Skin of body (tissue), 2 donors: ENCODE results near the gene PCYT2. TPM values are rescaled to one million over a fixed set of nuclear protein-coding genes. Genes with fewer than 3 reads are reported as not detected.

Experiments used
- DNase-seq: peaks from one replicate; lab custom pipeline; 2025; lab: John Stamatoyannopoulos, UW
- total RNA-seq: library from RNA; depleted of rRNA; stranded (reverse); fragments of >200 nt; gene quantifications from one replicate; pipeline ENCODE4 v1.2.3, GENCODE V29; 2014

PCYT2 gene
- total RNA-seq, 1 donor from 2014 or later = 18.6 TPM

DNA sequence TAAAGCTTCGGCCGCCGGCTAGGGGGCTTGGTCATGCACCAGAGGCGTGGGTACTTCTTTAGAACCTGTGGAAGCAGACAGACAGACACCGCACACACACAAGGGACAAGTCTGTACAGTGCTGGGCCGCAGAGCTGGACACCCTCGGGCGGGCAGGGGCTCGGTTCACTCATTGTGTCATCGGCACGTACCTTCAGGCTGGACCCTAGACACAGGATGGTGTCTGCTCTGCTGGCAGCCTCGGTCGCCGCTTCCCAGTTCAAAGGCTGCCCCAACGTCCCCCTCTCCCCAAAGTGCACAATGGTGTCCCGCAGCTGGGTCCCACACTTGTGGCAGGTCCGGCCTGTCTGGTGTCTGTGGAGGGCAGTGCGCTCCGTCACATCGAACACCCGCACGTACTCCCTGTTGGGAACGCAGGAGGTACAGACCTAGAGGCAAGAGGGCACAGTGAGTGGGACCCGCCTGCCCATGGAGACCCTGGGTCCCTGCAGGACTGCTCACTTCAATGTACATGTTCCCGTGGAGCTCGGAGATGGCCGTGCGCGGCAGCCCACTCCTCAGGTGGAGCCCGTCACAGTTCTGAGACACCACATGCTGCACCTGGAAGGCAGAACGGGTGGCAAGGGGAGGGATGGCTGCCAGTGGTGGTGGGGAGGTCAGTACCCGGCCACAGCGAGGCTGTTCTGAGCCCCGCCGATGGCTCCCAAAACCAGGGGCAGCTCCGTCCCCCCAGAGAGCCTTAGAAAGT is 3.1 kb upstream of the PCYT2 start:
- DNase-seq = no peak

DNA sequence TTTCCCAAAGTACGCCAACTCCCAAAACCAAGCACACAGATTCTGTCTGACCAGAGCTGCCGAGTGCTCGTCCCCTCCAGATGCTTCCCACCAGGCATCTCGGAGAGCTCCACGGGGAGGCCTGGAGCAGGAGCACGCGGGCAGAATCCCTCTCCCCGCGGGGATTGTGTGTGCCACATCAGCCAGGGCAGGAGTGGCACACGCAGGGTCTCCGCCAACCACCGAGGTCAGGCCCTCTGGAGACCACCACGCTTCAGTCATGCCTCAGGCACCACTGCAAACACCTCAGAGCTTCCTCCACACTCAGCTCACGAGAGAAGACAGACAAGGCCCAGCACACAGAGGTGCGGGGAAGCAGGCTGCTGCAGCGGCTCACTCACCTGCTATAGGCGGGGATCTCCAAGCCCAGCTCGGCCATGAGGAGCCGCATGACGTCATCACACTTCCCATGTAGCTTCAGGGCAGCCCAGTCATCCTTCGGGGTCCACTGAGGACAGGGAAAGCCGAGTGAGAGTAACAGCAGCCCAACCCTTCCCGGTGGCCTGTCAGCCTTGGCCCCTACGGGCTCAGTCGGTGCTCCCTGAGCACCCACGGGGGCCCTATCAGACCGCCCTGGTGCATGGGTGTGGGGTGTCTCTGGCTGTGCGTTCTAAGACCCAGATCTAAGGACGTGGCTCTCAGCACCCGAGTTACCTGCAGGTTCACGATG is 2.3 kb upstream of the PCYT2 start:
- no peak for DNase-seq

DNA sequence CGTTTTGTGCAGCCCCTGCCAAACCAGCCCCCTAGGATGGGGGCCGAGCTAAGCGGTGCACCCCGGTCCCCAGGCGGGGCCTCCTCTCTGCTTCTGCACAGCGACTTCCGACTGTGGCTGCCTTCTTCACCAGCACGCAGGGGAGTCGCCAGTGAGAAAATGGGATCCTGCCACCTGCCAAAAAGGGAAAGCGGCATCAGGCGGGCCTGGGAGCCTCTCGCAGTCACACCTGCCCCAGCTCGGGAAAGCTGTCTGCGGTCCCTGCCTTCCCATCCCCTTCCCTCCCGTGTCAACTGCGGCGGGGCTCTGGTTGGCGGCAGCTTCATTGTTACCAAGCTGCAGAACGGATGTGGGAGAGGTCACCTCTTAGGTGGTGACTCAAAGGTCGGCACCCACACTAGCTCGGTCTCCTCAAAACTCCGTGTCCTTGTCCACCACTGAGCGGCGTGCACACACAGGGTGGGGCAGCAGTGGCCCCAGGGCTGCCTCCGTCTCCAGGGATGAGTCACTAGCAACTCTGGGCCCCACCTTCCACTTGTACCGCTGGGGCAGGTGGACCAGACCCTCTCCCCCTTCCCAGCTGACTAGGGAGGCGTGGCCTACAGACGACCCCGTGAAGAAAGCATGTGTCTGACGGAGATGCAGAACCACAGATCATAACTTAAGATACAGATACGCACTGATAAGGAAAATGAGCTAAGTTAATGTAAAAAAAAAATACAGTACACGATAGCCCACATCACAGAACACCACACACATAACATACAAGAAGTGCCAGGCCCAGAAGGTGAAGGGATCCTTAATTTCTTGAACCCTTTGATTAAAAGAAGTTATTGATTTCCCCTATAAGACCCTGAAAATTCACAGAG is 1.5 kb upstream of the PCYT2 start:
- DNase-seq = no peak

DNA sequence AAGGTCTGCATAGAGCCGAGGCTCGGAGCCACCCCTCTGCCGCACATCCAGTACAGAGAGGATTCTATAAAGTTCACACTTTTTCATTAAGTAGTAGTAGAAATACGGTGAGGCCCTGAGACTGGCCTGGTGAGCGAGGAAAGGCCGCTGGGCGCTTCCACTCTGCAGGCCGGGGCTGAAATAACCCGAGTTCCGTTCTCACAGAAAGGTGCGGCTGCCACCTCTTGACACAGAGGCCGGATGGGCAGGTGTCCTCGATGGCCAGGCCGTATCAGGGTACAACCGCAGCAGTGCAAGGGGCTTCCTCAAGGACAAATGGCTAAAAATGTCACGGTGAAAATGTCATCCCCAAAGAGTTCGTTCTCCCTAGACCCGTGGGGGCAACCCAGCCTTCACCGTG is 770 bp upstream of the PCYT2 start:
- DNase-seq = no peak

DNA sequence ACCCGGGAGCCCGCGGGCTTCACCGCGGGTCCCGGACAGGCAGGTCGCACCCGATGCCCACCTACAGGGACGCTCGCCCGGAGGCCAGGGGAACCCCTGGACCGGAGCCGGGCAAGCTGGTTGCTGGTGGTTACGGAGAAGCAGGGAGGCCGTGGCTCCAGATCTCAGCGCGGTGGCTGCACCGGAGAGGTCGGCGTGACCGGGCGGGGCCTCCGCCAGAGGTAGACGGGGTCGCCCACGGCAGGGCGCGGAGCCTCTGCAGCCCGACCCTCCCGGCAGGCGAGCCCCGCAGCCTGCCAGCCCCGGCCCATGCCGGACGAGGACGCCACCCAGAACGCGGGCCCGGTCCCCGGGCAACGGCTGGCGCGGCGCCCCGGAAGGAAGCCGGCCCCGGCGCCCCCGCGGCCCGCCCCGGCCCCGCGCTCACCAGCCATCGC is 341 bp downstream of the PCYT2 start:
- no peak for DNase-seq

DNA sequence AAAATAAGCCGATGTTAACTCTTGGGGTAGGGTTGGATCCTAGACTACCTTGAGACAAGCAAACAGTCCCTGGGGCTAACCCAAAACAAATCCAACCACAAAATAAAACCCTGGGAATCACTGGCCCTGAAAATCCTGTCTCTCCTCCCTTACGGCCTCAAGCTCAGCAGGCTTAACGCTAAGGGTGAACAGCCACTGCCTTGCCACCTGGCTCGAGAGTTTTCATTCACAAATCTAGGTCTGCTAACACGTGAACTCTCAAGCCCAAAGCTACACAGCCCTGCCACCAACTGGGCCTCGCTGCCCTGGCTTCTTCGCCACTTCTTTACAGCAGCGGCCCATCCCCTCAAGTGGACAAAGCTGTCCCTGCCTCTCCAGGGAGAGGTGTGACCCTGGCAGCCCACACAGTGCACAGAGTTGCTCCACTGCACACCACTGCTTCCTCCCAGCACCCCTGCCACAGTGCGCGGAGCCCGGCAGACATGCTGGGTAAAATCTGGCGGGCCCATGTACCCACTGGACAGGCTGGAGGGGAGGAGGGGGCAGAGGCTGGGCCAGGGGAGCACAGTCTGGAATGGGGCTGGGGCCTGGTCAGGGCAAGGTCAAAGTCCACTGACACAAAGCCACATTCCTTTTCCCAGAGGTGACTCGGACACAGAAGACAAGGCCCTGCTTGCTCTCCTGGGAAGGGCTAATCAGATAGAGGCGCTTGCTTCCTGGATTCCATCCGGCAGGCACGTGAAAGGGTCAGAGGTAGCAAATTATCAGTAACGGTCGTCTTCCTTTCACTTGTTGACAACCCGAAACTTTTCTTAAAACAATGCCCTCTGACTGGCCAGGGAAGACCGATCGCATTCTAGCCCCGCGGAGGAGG is 996 bp downstream of the PCYT2 start:
- no peak for DNase-seq

DNA sequence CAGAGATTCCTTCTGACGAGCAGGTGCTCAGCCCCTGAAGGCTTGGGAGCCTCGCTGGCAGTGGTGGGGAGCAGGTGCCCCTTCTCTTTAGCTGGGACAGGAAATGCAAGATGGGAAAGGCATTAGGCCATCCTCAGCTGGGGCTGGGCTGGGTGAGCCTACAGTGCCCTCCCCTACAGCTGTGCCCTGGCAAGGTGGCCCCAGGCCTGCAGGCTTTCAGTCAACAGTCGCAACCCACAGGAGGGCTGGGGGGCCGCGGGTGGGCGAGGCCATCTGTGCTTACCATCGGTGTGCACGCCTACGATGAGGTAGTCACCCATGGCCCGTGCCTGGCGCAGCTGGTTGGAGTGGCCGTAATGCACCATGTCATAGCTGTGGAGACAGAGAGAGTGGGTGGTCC is 2.0 kb downstream of the PCYT2 start:
- DNase-seq = no peak

DNA sequence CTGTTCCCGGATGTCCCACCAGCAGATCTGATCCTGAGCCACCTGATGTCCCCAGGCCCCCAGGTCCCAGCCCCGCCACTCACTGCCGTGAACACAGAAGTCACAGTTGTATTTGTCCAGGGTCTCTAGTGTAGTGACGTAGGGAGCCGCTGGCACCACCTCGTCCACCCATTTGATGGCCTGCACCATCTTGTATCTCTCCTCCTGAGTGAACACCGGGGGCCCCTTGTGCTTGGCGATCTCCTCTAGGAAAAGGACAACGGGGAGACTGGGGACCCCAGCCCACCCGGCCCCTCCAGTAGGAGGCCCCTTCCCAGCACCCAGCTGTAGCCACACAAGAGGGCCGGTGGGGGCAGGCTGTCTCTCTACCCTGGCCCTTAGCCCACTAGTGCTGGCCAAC is 2.4 kb downstream of the PCYT2 start:
- no peak for DNase-seq

DNA sequence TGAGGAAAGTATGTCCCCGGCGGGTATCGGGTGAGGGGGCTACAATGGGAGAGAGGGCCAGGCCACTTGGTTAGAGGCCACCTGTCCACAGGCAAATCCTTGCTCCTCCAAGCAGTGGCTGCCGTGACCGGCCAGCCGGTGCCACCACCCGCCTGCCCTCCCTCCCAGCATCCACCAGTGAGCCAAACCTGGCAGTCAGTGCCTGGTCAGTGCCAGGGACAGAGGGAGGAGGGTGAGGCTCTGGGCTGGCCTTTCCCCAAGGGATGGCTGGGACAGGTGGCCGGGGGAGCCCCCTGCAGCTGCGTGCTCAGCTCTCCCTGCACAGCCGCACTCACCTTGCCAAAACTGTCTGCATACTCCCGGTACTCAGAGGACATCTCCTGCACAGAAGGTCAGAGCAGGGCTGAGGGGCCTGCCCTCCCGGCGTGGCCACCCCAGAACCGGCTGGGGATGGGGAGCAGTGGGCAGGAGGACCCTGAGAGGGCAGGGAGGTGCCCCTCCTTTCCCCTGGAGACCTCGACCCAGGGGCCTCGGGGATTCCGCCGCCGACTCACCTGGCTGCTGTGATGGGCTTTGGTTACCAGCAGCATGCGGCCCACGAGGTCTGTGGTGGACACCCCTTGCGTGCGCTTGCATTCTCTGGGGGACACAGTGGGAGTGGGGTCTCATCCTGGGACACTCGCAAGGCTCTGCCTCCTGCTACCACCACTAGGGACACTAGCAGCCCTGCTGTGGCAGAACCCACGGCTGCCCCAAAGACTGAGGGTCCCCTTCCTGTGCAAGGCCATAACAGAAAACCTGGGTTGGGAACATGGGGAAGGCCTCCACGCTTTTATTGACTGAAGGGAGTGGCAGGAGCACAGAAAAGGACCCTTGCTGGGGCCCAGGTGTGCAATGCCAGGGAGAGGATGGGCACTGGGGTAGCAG is 3.7 kb downstream of the PCYT2 start:
- no peak for DNase-seq

DNA sequence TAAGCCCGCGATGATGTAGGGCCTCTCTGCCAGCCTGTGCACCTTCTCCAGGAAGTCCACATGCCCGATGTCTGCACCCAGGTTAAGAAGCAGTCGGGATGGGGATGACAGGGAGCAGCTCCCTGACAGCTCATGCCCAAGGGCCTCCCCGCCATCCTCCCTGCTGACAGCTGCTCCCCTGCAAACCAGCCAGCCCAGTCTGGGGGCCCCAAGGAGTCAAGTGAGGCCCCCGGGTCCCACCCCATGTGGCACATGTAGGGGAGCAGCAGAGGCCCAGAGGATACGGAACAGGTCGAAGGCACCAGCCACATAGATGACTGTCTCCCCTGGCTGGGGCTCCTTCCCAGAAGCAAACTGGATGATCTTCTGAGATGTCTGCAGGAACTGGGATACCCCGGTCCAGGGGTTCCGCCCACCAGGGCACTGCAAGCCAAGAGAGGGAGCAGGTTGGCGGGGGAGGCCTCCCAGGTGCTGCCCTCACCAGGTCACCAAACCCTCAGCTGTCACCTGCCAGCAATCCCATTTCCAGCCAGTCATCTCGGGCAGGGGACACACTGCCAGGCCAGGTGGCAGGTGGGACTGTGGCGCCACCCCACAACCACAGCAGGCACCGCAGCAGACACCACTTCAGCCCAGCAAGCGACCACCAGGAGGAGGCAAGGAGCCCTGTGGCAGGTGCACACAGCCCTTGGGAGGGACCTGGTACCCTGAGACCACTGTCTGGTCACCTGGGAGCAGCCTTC is 4.6 kb downstream of the PCYT2 start:
- no peak for DNase-seq

DNA sequence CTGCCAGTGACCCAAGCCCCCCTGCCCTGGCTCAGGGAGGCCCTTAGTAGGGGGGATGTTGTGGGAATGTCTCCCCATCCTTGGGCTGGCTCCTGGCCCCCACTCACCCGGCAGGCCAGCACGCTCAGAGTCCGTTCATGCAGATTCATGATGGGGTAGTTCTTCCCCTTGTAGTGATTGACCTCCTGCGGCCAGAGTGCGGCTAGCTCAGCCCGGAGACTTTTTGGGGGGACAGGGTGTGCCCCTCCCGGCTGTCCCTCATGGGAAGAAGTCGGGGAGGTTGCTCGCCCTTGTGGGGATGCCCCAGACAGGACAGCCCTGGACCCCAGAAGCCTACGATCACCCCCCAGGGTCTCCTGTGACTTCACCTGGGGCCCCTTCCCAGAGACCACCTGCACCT is 5.2 kb downstream of the PCYT2 start:
- no peak for DNase-seq

DNA sequence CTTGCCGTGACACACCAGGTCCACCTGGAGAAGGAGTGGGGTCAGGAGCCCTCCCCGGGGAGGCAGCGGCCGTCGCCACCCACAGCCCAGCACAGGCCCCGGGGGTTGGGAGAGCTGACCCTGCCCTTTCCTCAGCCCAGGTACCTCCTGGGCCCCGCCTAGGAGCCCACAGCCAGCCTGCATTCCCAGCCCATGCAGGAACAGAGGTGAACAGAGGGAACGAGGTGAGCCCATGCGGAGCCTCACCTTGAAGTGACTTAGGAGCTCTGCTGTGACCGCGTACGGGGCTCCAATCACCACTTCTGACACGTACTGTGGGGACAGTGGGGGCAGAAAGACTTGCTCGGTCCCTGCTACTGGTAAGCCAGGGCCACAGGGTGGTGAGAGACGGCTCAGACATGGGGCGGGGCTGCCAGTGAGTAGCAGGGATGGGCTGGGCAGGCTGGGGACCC is 5.7 kb downstream of the PCYT2 start:
- no peak for DNase-seq

DNA sequence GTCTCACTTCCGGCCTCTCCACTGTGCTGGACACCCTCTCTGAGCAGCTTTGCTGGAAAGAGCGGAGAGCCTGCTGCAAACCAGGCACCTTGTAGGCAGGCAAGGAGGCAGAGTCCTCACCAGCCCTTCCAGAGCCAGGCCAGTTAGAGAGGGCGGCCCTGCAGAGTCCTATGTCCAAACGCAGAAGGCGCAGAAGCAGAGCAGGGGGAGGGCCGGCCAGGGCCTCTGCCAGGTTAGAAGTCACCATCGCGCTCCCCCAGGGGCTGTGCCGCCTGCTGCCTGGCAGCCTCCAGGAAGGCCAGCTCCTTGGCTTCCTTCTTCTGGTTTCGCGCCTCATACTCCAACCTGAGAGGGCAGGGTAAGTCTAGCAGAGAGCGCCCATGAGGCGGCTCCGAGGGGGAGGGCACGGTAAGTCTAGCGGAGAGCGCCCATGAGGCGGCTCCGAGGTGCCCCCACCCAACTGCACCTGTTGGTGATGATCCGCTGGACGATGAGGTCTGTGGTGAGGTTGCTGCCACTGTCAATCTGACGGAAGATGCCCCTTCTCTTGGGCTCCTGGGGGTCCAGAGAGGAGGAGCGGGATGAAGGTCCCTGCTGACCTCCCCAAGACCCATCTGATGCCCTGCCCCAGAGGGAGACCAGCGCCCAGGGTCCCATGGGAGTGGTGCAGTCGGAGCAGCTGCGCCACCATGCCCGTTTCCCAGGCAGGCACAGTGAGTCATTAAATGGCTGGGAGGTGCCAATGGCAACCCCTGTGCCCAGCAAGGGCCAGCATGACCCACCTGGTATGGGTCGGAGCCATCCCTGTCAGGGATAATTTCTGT is 6.4 kb downstream of the PCYT2 start:
- DNase-seq = no peak

DNA sequence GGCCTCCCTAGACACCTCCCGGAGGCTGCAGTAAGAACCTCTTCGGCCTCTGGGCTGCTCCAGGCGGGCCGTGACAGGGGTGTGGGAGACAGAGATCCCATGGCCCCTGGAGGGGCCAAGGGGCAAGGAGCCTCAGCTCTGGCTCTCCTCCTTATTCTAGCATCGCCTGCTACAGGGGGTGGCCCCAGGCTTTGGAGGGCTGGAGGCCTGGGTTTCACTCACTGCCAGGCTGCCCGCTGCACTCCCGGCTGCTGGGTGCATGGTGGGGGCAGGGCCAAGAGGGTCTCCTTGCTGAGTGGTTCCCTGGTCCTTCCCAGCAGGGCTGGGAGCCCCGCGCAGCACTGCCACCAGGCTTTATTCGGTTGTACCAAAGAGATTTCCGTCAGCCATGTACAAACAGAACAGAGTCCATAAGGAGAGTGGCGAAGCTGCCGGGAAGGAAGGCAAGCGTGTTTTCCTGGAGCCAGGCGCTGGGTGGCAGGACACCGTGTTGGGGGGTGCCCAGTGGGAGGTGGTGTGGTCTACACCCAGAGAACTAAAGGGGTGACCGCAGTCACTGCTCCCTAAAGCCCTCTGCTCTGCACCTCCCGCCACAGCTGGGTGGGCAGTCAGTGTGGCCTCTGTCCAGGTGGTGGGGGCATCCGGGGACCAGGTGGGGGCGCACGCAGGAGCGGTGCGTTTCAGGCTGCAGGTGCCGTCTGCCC is 7.2 kb downstream of the PCYT2 start:
- no peak for DNase-seq

DNA sequence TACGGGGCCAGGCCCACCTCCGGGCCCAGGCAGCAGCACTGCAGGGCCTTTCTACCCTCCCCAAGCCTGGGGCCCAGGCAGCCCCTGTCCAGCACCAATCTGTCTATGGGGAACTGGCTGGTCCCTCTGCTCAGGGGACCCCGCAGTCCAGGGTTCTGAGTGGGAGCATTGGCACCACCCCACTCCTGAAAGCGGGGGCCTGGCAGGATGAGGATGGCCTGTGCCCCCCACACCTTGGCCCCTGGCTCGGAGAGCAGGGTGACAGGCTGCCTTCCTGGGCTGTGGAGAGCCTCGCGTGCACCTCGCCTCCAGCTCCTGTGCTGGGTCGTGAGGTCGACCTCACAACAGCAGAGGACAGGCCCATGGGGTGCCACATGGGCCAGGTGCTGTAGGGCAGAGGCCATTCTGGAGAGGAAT is 7.8 kb downstream of the PCYT2 start:
- no peak for DNase-seq

DNA sequence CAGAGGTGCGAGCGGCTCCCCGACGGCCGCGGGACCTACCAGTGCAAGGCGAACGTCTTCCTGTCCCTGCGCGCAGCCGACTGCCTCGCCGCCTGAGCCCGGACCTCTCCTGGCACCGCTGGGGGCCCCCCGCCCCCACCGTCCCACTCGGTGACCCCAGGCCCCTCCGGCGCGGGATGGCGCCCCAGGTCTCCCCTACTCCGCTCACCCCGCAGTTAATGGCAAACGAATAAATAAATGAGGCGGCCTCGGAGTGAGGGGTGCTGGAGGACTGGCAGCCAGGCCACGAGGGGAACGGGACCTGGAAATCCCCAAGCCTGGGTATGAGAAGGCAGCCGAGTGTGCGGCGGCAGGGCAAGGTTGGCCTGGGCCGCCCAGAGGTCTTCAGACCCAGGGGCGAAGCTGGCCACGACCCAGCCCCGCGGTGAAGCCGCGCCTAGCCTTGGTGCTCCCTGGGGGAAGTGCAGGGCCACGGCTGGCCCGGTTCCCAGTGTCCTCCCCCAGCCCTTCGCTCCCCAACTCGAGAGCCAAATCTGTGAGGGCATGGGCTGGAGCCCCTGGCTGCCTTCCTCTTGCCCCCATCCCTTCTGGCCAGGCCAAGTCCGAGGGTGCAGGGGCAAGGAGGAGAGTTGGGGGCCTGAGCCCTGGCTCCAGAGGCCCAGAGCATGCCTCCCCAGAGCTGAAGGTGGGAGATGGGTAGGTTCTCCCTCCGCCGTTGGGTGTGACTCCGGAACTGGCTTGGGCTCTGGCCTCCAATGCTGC is 8.4 kb downstream of the PCYT2 start:
- no peak for DNase-seq
